Measurements from ENCODE around the gene MBOAT7.

DNA sequence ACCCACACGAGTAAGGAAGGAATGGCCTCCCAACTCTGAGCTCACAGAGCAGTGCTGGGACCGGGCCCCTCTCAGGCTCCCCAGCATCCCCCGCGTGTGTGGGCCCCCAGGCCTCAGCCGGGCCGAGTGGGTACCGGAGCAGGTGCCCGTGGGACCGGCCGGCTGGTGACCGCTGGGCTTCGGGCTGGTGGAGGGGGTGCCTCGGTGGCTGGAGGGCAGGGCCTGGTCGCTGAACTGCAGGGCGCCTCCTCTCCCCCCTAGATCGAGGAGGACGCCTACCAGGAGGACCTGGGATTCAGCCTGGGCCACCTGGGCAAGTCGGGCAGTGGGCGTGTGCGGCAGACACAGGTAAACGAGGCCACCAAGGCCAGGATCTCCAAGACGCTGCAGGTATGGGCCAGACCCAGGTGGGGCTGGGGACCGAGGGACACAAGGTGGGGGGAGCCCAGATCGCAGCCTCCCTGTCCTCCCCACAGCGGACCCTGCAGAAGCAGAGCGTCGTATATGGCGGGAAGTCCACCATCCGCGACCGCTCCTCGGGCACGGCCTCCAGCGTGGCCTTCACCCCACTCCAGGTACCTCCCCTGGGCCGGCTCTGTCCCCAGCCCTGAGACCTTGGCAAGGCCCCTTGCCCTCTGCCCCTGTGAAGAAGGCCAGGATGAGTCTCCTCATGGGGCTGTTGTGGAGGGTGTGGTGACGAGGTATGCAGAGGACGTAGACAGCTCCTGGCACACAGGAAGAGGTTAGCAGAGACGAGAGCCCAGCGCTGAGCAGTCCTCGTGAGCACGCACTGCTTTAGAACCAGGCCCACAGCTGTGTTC, 60.4 kb downstream of the MBOAT7 start:
- TF ChIP-seq, protein P1, sequence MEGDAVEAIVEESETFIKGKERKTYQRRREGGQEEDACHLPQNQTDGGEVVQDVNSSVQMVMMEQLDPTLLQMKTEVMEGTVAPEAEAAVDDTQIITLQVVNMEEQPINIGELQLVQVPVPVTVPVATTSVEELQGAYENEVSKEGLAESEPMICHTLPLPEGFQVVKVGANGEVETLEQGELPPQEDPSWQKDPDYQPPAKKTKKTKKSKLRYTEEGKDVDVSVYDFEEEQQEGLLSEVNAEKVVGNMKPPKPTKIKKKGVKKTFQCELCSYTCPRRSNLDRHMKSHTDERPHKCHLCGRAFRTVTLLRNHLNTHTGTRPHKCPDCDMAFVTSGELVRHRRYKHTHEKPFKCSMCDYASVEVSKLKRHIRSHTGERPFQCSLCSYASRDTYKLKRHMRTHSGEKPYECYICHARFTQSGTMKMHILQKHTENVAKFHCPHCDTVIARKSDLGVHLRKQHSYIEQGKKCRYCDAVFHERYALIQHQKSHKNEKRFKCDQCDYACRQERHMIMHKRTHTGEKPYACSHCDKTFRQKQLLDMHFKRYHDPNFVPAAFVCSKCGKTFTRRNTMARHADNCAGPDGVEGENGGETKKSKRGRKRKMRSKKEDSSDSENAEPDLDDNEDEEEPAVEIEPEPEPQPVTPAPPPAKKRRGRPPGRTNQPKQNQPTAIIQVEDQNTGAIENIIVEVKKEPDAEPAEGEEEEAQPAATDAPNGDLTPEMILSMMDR (IDR thresholded peaks at IDR 0.05): no peak
- TF ChIP-seq POLR2A (IDR thresholded peaks at IDR 0.05): no peak

All from Peyer's patch (tissue), 4 donors.